Ishikawa (cell line): ENCODE measurements around the gene MR1.

Experiments
- CEBPB ChIP-seq: IDR thresholded peaks from 2 replicates; pipeline ENCODE4 v1.6.1; 2012
- CREB1 ChIP-seq: IDR thresholded peaks from 2 replicates; pipeline ENCODE4 v1.6.1; 2012; ENCODE audit warnings: low read depth
- EGR1 ChIP-seq: IDR thresholded peaks from 2 replicates; pipeline ENCODE4 v1.6.1; 2012
- EP300 ChIP-seq: IDR thresholded peaks from 2 replicates; pipeline ENCODE4 v1.6.1; 2012; ENCODE audit warnings: borderline replicate concordance
- FOXM1 ChIP-seq: IDR thresholded peaks from 2 replicates; pipeline ENCODE4 v1.6.1; 2012; ENCODE audit warnings: low read depth, borderline replicate concordance
- NFIC ChIP-seq: IDR thresholded peaks from 2 replicates; pipeline ENCODE4 v1.6.1; 2012
- RAD21 ChIP-seq: IDR thresholded peaks from 2 replicates; pipeline ENCODE4 v1.6.1; 2012; ENCODE audit warnings: low read depth
- REST ChIP-seq: IDR thresholded peaks from 2 replicates; pipeline ENCODE4 v1.6.1; 2012; ENCODE audit warnings: low read depth, mild to moderate bottlenecking
- TAF1 ChIP-seq: IDR thresholded peaks from 2 replicates; pipeline ENCODE4 v1.6.1; 2012; ENCODE audit warnings: low read depth, mild to moderate bottlenecking
- TCF12 ChIP-seq: IDR thresholded peaks from 2 replicates; pipeline ENCODE4 v1.6.1; 2012; ENCODE audit warnings: low read depth
- TEAD4 ChIP-seq: IDR thresholded peaks from 2 replicates; pipeline ENCODE4 v1.6.1; 2012
- YY1 ChIP-seq: IDR thresholded peaks from 2 replicates; pipeline ENCODE4 v1.6.1; 2012; ENCODE audit warnings: low read depth
- ZBTB7A ChIP-seq: IDR thresholded peaks from 2 replicates; pipeline ENCODE4 v1.6.1; 2012; ENCODE audit warnings: low read depth
- TF ChIP-seq, protein P1 (sequence below): IDR thresholded peaks from 2 replicates; pipeline ENCODE4 v1.6.1; 2012
- TF ChIP-seq, protein P2 (sequence below): IDR thresholded peaks from 2 replicates; pipeline ENCODE4 v1.6.1; 2012

Gene MR1

GRCh38 chr1:181033799-181034451 lies at the start of gene MR1:
Gene MR1 (plus strand): TSS chr1:181033983. CDS start chr1:181034008, 25 bp downstream.
- no peak for TF ChIP-seq TCF12
- TF ChIP-seq CREB1, result peak; percentile 91

DNA sequence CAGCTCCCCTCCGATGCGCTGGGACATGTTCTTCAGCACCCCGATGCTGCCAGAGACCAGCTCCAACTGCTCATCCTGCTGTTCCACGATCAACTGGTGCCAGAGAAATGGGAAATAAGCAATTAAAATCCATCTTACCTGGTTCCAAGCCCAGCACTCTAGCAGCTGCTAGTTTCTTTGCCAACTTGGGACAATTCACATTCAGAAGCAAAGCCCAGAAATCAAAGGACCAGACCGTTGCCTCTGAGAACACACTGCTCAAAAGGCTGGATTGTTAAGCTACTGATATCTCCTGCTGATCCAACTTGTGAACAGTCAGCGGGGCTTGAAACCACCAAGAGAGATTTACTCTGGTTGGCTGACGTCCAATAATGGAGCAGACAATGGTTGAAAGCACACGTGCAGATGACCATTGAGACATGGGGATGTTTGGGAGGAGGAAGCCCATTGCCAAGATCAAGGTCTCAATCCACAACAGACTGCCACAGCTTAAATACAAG lies 45.5 kb upstream of the MR1 start:
- TF ChIP-seq TAF1 (no peak), NFIC (peak; percentile 86), CEBPB (0 out of 2 replicates have a peak, but pooled peaks have one; percentile 2), YY1 (0 out of 2 replicates have a peak, but pooled peaks have one; percentile 36)
- TF ChIP-seq, protein P1, sequence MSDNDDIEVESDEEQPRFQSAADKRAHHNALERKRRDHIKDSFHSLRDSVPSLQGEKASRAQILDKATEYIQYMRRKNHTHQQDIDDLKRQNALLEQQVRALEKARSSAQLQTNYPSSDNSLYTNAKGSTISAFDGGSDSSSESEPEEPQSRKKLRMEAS, result peak; percentile 65
- TF ChIP-seq, protein P2, sequence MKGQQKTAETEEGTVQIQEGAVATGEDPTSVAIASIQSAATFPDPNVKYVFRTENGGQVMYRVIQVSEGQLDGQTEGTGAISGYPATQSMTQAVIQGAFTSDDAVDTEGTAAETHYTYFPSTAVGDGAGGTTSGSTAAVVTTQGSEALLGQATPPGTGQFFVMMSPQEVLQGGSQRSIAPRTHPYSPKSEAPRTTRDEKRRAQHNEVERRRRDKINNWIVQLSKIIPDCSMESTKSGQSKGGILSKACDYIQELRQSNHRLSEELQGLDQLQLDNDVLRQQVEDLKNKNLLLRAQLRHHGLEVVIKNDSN, result no peak

GRCh38 chr1:180994262-180994661 lies 39.5 kb upstream of the MR1 start:
- no peak for TF ChIP-seq YY1
- no peak for TF ChIP-seq TAF1
- TF ChIP-seq, protein P1, result no peak
- no peak for TF ChIP-seq EP300
- TF ChIP-seq RAD21, result no peak
- no peak for TF ChIP-seq REST
- TF ChIP-seq EGR1, result no peak
- no peak for TF ChIP-seq TCF12
- TF ChIP-seq, protein P2, result no peak
- TF ChIP-seq TEAD4, result no peak
- no peak for TF ChIP-seq NFIC
- TF ChIP-seq ZBTB7A, result no peak
- TF ChIP-seq FOXM1, result no peak

- TF ChIP-seq, protein P1, result no peak
- TF ChIP-seq CEBPB (no peak), CREB1 (no peak), EGR1 (no peak), EP300 (no peak), NFIC (no peak), REST (no peak), FOXM1 (no peak), TEAD4 (no peak), RAD21 (no peak)
These were observed 35.8 kb upstream of the MR1 start for GRCh38 chr1:180997843-180998504.

DNA sequence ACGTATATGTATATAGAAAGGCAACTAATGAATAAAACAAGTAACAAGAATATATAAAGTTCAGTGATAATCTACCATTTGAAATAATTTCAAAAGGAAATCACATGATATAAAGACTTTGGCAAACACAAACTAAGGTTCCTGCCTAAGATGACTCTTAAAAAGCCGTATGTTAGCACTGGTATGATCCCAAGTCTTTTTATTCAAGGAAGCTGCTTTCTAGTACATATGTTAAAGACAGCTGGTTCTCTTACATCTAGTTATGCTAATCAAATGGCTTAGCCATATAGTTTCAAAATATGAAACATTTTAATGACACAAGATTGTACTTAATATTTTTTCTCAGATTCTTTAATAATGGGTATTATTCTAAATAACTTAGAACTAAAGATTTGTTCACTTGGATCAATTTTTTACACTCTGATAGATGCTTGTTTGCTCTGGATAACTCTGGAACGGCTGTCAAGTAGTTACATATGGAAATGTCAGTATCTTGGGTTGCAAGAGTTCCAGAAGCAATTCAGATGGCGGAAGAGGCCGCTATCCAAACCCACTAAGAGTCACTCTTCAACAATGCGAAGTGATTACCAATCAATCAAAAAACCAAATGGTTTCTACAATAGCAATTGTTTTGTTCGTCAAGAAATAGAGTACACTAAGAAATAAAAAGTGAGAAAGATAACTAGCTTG lies 32.5 kb upstream of the MR1 start:
- TF ChIP-seq TEAD4, result no peak
- no peak for TF ChIP-seq FOXM1
- TF ChIP-seq ZBTB7A, result no peak
- no peak for TF ChIP-seq YY1
- no peak for TF ChIP-seq CREB1
